GM10248 (cell line): Measurements from ENCODE around the gene SCAI.
"Not testable (repeated sequence)": the region's sequence is repeated elsewhere in the genome, so short reads cannot be mapped to it uniquely, and the experiment has no call there.

Source experiments
- CTCF ChIA-PET: fragments of 300-600 bp; sonication (Branson Sonifier 250); formaldehyde crosslinking; extraction: SDS; loops from one replicate; lab custom pipeline; 2021; ENCODE audit warnings: antibody characterized with exemption; lab: Yijun Ruan, JAX
- POLR2A ChIA-PET: fragments of 350-650 bp; sonication (Branson Sonifier 250); formaldehyde crosslinking; extraction: SDS; loops from one replicate; lab custom pipeline; 2020; ENCODE audit warnings: antibody characterized with exemption; lab: Yijun Ruan, JAX
- DNase-seq: peaks from one replicate; pipeline ENCODE4 v3.0.0; 2012; ENCODE audit errors: extremely low spot score
- CTCF ChIP-seq: IDR thresholded peaks from 2 replicates; pipeline ENCODE4 v1.5.1; 2012; ENCODE audit warnings: mild to moderate bottlenecking, low read depth; ENCODE audit errors: extremely low read depth, missing control alignments, control extremely low read depth

Gene SCAI

GRCh38 chr9:125089331-125089730 is 54.0 kb downstream of the SCAI start:
- peak; percentile 26 for DNase-seq
- TF ChIP-seq CTCF = no peak
- ChIA-PET CTCF (interaction anchor here (0.9 to 1.1 kb wide), 3 partner anchors 10 to 13 kb away, joined by 3 to 4 read pairs (median 3); no protein-coding TSS in a partner anchor), POLR2A (interaction anchor here (0.5 to 0.6 kb wide), 2 partner anchors 65 to 550 kb away, joined by 3 to 5 read pairs; no protein-coding TSS in a partner anchor)

- DNase-seq = no peak
- ChIA-PET CTCF (interaction anchor here (0.9 to 1.1 kb wide), 3 partner anchors 10 to 13 kb away, joined by 3 to 4 read pairs (median 3); no protein-coding TSS in a partner anchor), POLR2A (no interaction called here)
- no peak for TF ChIP-seq CTCF
Observed at GRCh38 chr9:125088752-125089151, 54.6 kb downstream of the SCAI start.

- POLR2A ChIA-PET = no interaction called here
- CTCF ChIA-PET = interaction anchor here (2.3 kb wide), 1 partner anchor 9 kb away, joined by 6 read pairs; no protein-coding TSS in a partner anchor
- no peak for DNase-seq
- no peak for TF ChIP-seq CTCF
Observed at GRCh38 chr9:125085703-125086477, 57.4 kb downstream of the SCAI start.

GRCh38 chr9:125082197-125082596 is 61.1 kb downstream of the SCAI start:
- DNase-seq, POLR2A ChIA-PET, CTCF ChIA-PET: not testable (repeated sequence)

GRCh38 chr9:125080797-125081196 is 62.5 kb downstream of the SCAI start:
- CTCF ChIA-PET = interaction anchor here (1.2 kb wide), 1 partner anchor 62 kb away, joined by 4 read pairs; the partner anchor contains the start of gene SCAI
- POLR2A ChIA-PET, DNase-seq: not testable (repeated sequence)

GRCh38 chr9:125079931-125080330 is 63.4 kb downstream of the SCAI start:
- ChIA-PET CTCF (interaction anchor here (1.2 kb wide), 1 partner anchor 63 kb away, joined by 4 read pairs; the partner anchor contains the start of gene SCAI), POLR2A (no interaction called here)
- DNase-seq = no peak
- no peak for TF ChIP-seq CTCF

GRCh38 chr9:125075997-125076396 is 67.3 kb downstream of the SCAI start:
- POLR2A ChIA-PET = no interaction called here
- CTCF ChIA-PET = no interaction called here
- TF ChIP-seq CTCF = no peak
- DNase-seq = no peak
